Endothelial cell (in vitro differentiated cells): ENCODE data around the gene TLE5. TPM values are rescaled to one million over a fixed set of nuclear protein-coding genes. Genes with fewer than 3 reads are reported as not detected.

Experiments used
- DNase-seq: peaks from one replicate; pipeline ENCODE4 v3.0.0; 2021; ENCODE audit warnings: low spot score
- H3K27ac Mint-ChIP-seq: one replicate; pipeline ENCODE4 v1.8.0; 2021; ENCODE audit warnings: mixed read lengths, inconsistent platforms; ENCODE audit not compliant: unreplicated experiment
- H3K27me3 Mint-ChIP-seq: one replicate; pipeline ENCODE4 v1.8.0; 2021; ENCODE audit warnings: mild to moderate bottlenecking, moderate library complexity, mixed read lengths, inconsistent platforms; ENCODE audit not compliant: unreplicated experiment
- H3K36me3 Mint-ChIP-seq: one replicate; pipeline ENCODE4 v1.8.0; 2021; ENCODE audit warnings: mild to moderate bottlenecking, low read depth, mixed read lengths, inconsistent platforms; ENCODE audit not compliant: unreplicated experiment
- H3K4me1 Mint-ChIP-seq: one replicate; pipeline ENCODE4 v1.8.0; 2021; ENCODE audit warnings: mild to moderate bottlenecking, mixed read lengths, inconsistent platforms; ENCODE audit not compliant: unreplicated experiment
- H3K4me3 Mint-ChIP-seq: one replicate; pipeline ENCODE4 v1.8.0; 2021; ENCODE audit warnings: mild to moderate bottlenecking, mixed read lengths, inconsistent platforms; ENCODE audit not compliant: unreplicated experiment
- H3K9me3 Mint-ChIP-seq: one replicate; pipeline ENCODE4 v1.8.0; 2021; ENCODE audit warnings: mixed read lengths, inconsistent platforms; ENCODE audit not compliant: unreplicated experiment
- CTCF ChIP-seq: fragments of 200-600 bp; sonication (generic); IDR thresholded peaks from one replicate; pipeline ENCODE4 v1.5.0; 2021; ENCODE audit warnings: antibody characterized with exemption; ENCODE audit not compliant: unreplicated experiment
- total RNA-seq: library from RNA; stranded (reverse); fragmentation: NEBNext Ultra II Directional; extraction: Animal tissue kit (Norgen Biotek cat#: 25700); gene quantifications from one replicate; pipeline ENCODE4 v1.2.1, GENCODE V29; 2021; ENCODE audit not compliant: unreplicated experiment

The TLE5 gene
- total RNA-seq, 1 donor from 2014 or later: 343 TPM

GRCh38 chr19:3004522-3004921, 57.8 kb downstream of the TLE5 start:
- peaks cover 2% of the 10 kb centered on the region for H3K27me3 Mint-ChIP-seq
- H3K36me3 Mint-ChIP-seq: no peaks in the 10 kb centered on the region
- no peak for DNase-seq

DNA sequence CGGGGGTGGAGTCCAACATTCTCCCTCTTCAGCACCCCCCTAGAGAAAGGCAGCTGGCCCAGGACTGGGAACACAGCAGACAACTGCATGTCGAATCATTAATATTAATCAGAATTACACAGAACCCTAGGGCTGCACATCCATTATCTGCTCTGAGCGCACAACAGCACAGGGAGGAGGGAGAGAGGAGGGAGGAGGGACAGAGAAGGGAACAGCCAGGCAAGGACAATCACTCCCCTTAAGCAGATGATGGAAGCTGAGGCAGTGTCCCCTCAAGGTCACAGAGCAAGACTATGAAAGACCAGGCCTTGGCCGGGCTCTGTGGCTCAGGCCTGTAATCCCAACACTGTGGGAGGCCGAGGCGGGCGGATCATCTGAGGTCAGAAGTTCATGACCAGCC, 59.2 kb downstream of the TLE5 start:
- Mint-ChIP-seq H3K9me3 (no peaks in the 10 kb centered on the region), H3K27ac (no peak overlapping the region), H3K27me3 (peaks cover 2% of the 10 kb centered on the region), H3K36me3 (no peaks in the 10 kb centered on the region), H3K4me3 (no peak overlapping the region), H3K4me1 (no peaks in the 10 kb centered on the region)
- no peak for TF ChIP-seq CTCF
- DNase-seq: no peak

More at GRCh38 chr19:3004522-3004921, 57.8 kb downstream of the TLE5 start:
- Mint-ChIP-seq H3K27ac (no peak overlapping the region), H3K9me3 (no peaks in the 10 kb centered on the region), H3K4me3 (no peak overlapping the region), H3K4me1 (no peaks in the 10 kb centered on the region)
- TF ChIP-seq CTCF: no peak

Other genes starting within 250 kb of the TLE5 start
- 9.0 TPM for gene ZNF554, start 242.6 kb downstream of the TLE5 start, total RNA-seq
- gene ZNF555, start 221.0 kb downstream of the TLE5 start, total RNA-seq: 13.9 TPM
- gene ZNF556, start 195.2 kb downstream of the TLE5 start, total RNA-seq: not detected
- gene ZNF57, start 161.6 kb downstream of the TLE5 start, total RNA-seq: 2.2 TPM
- gene ZNF77, start 117.5 kb downstream of the TLE5 start, total RNA-seq: 5.5 TPM
- 0.59 TPM for gene TLE6, start 84.9 kb downstream of the TLE5 start, total RNA-seq
- 5.7 TPM for gene TLE2, start 33.2 kb downstream of the TLE5 start, total RNA-seq
- 35.8 TPM for gene GNA11, start 31.9 kb upstream of the TLE5 start, total RNA-seq
- gene GNA15, start 73.5 kb upstream of the TLE5 start, total RNA-seq: not detected
- not detected for gene S1PR4, start 116.3 kb upstream of the TLE5 start, total RNA-seq
- gene NCLN, start 123.4 kb upstream of the TLE5 start, total RNA-seq: 63.0 TPM
- gene CELF5, start 162.2 kb upstream of the TLE5 start, total RNA-seq: 0.38 TPM